ENCODE data around the gene DACT2.

DACT2 gene

DNA sequence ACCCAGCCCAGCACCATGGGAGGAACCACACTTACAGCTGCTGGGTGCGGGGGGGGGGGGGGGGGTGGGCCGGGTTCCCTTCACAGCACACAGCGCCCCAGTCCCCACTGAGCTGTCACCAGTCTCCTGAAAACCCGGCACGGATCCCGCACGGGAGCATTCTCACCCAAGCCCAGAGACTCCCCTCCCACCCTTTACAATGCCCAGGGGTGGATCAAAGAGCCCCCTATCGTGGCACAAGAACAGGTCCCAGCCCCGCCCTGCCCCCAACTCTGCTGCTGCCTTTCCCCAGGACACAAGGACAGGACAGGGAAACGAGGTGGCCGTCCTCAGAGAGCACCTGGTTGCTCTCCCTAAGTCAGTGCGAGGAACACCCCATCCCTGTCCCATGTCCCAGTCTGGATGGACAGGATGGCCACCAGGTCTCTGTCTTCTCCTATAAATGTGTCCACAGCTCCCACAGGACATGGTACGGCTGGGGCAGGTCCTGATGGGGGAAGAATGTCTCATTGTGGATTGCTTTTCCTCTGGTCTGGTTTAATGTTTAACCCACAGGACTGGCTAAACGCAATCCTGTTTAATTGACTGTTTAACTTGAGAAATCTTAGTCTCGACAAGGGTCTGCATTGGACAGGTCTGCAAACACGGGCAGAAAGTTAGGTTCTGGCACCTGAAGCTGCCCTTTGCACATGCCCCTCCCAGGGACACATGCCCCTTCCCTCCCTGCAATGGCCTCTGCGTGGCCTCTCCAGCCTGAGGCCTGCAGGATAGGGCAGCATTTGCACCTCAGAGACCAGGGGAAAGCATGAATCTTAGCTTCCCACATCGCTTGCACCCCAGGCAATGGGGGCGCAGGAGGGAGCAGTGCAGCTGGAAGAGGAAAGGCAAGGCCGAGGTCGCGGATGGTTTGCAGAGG lies 45.3 kb downstream of the DACT2 start:
- TF ChIP-seq, protein P1, sequence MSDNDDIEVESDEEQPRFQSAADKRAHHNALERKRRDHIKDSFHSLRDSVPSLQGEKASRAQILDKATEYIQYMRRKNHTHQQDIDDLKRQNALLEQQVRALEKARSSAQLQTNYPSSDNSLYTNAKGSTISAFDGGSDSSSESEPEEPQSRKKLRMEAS (IDR thresholded peaks at IDR 0.05; ENCODE audit: low read depth, low read length), result no peak
- no peak for TF ChIP-seq MYC (IDR thresholded peaks at IDR 0.05; ENCODE audit: low read depth, low read length)
- no peak for TF ChIP-seq POLR2A (IDR thresholded peaks at IDR 0.05; ENCODE audit: extremely low read depth, insufficient read length)
- TF ChIP-seq, protein P2, sequence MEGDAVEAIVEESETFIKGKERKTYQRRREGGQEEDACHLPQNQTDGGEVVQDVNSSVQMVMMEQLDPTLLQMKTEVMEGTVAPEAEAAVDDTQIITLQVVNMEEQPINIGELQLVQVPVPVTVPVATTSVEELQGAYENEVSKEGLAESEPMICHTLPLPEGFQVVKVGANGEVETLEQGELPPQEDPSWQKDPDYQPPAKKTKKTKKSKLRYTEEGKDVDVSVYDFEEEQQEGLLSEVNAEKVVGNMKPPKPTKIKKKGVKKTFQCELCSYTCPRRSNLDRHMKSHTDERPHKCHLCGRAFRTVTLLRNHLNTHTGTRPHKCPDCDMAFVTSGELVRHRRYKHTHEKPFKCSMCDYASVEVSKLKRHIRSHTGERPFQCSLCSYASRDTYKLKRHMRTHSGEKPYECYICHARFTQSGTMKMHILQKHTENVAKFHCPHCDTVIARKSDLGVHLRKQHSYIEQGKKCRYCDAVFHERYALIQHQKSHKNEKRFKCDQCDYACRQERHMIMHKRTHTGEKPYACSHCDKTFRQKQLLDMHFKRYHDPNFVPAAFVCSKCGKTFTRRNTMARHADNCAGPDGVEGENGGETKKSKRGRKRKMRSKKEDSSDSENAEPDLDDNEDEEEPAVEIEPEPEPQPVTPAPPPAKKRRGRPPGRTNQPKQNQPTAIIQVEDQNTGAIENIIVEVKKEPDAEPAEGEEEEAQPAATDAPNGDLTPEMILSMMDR (IDR thresholded peaks at IDR 0.05; ENCODE audit: low read depth, low read length), result no peak
- DNase-seq (ENCODE audit: low read depth), result no peak
- H3K4me3 ChIP-seq (ENCODE audit: low read depth, low read length), result no peak overlapping the region

DNA sequence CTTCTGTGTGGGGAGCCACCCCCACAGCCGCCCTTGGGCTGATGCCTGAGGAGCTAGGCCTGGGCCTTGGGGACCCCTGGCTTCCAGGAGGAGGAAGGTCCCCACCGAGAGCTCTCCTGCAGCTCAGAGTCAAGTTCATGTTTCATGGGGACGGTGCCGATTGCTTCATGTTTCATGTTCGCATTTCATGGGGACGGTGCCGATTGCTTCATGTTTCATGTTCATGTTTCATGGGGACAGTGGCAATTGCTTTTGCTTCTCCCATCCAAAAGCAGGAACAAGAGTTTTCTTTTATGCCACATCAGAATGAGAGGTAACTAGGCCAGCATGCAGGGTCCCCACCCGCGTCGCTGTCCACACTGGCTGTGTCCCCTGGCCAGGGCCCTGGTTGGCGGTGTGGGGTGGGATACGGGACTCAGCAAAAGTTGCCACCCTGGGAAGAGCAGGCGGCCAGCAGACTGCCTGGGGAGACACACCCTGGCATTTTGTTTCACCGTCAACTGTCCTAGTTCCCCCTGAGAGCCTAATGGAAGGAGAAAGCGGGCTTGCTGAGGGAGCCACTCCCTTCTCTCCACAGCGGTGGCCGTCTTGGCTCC lies 46.0 kb downstream of the DACT2 start:
- no peak overlapping the region for H3K4me3 ChIP-seq (ENCODE audit: low read depth, low read length)
- DNase-seq (ENCODE audit: low read depth), result no peak
- TF ChIP-seq POLR2A (IDR thresholded peaks at IDR 0.05; ENCODE audit: extremely low read depth, insufficient read length) (no peak), MYC (IDR thresholded peaks at IDR 0.05; ENCODE audit: low read depth, low read length) (no peak)
- TF ChIP-seq, protein P1 (IDR thresholded peaks at IDR 0.05; ENCODE audit: low read depth, low read length), result no peak
- TF ChIP-seq, protein P2 (IDR thresholded peaks at IDR 0.05; ENCODE audit: low read depth, low read length), result no peak

DNA sequence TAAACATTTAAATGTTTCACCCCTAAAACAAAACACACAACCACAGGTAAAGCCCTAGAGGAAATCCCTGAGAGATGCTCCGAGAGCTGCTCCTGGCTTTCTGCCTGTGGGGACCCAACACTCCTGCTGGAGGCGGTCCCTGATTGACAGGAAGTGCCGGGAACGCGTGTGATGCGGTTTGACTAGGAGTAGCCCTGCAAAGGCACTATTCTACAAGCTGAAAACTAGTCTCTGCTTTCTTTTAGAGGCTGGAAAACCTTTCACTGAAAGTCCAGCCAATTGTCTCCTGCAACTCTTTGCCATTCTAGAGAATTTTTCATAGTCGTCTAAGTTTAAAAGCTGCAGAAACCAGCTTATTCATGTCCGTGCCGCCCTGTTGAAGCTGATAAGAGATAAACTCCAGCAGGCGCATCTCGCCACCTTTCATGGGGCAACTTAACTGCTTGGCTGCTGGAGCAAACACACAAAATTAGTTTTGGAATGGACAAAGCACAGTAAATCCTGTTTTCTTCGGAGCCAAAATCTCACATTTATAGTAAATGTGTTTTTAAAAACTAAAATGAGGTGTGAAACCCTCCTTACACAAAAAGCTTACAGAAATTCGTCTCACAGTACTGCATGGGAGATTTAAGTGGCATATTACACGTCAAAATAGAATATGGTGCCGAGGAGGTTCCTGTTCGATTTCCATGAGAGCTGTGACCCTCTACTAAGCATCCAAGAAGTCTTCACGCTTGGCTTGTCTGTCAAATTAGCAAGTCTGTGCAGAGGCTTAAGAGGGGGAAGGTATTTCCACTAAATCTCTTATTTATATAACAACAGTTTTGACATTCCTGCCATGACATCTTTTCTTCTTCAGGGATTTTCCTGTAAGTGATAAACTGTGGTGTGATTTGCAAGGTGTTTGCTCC lies 46.9 kb downstream of the DACT2 start:
- no peak for DNase-seq (ENCODE audit: low read depth)
- TF ChIP-seq, protein P2 (IDR thresholded peaks at IDR 0.05; ENCODE audit: low read depth, low read length), result no peak
- TF ChIP-seq MYC (IDR thresholded peaks at IDR 0.05; ENCODE audit: low read depth, low read length) (no peak), POLR2A (IDR thresholded peaks at IDR 0.05; ENCODE audit: extremely low read depth, insufficient read length) (no peak)
- TF ChIP-seq, protein P1 (IDR thresholded peaks at IDR 0.05; ENCODE audit: low read depth, low read length), result no peak
- no peak overlapping the region for H3K4me3 ChIP-seq (ENCODE audit: low read depth, low read length)

DNA sequence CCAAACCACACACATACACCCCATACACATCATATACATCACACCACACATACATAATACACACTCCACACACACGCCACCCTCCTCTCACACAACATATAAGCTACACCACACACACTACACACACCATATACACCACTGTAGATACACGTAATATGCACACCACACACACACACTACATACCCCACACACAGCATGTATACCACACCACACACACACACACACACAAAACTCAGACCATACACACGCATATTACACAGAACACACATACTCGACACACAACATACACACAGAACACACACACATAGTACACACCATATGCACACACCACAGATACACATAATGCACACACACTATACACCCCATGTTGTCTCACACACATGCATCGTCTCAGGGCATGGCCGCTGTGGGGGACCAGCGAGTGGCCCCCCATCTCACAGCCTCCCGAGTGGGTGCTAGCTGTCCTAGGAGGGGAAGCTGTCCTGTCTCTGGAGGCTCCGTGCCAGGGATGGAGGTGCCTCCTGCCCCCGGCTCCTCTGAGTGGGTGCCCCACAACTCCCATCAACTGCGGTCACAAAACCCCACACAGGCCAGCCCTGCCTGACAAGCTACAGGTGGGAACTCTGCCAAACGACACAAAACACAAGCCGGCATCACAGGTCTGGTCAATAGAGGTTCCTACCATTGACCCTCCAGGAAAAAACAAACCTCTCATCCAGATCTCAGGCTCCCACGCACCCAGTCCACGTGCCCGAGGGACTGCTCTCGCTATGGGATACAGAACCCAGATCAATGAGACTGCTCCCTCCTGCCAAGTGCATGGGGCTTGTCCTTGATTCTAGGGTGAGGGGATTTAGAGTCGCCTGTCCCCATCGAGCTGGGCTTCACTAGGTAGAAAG lies 49.1 kb downstream of the DACT2 start:
- no peak for TF ChIP-seq POLR2A (IDR thresholded peaks at IDR 0.05; ENCODE audit: extremely low read depth, insufficient read length)
- TF ChIP-seq, protein P1 (IDR thresholded peaks at IDR 0.05; ENCODE audit: low read depth, low read length), result no peak
- TF ChIP-seq MYC (IDR thresholded peaks at IDR 0.05; ENCODE audit: low read depth, low read length), result no peak
- TF ChIP-seq, protein P2 (IDR thresholded peaks at IDR 0.05; ENCODE audit: low read depth, low read length), result no peak
- H3K4me3 ChIP-seq (ENCODE audit: low read depth, low read length), result no peak overlapping the region
- DNase-seq (ENCODE audit: low read depth), result no peak
